Measurements from ENCODE around the gene RBM28.

Gene RBM28

GRCh38 chr7:128343554-128344430, at the start of gene RBM28:
Gene RBM28 (minus strand): TSS chr7:128343908. CDS start chr7:128343793, 115 bp downstream.
- peak in 54 of 56 donors; percentile 37 to 90 (median 77) for DNase-seq

- no peak for DNase-seq
These were observed 49.0 kb upstream of the RBM28 start for GRCh38 chr7:128392446-128393327.

- DNase-seq = no peak
These were observed 48.1 kb upstream of the RBM28 start for GRCh38 chr7:128391805-128392204.

GRCh38 chr7:128390871-128391565, 47.3 kb upstream of the RBM28 start:
- no peak for DNase-seq

GRCh38 chr7:128389618-128390329, 46.1 kb upstream of the RBM28 start:
- DNase-seq = no peak

- DNase-seq = no peak
These were observed 45.4 kb upstream of the RBM28 start for GRCh38 chr7:128389085-128389617.

GRCh38 chr7:128388145-128388485, 44.4 kb upstream of the RBM28 start:
- no peak for DNase-seq

- DNase-seq = peak in 54 of 56 donors; percentile 16 to 92 (median 60)
These were observed 43.8 kb upstream of the RBM28 start for GRCh38 chr7:128387216-128388144.

- no peak for DNase-seq
These were observed 42.5 kb upstream of the RBM28 start for GRCh38 chr7:128385988-128386925.

GRCh38 chr7:128384726-128385125, 41.0 kb upstream of the RBM28 start:
- no peak for DNase-seq

GRCh38 chr7:128383776-128384175, 40.1 kb upstream of the RBM28 start:
- DNase-seq = peak in 3 of 56 donors; percentile 21 to 32 (median 22)

- DNase-seq = no peak
These were observed 37.6 kb upstream of the RBM28 start for GRCh38 chr7:128381161-128381821.

- DNase-seq = no peak
These were observed 36.9 kb upstream of the RBM28 start for GRCh38 chr7:128380483-128381106.

- DNase-seq = no peak
These were observed 36.3 kb upstream of the RBM28 start for GRCh38 chr7:128379900-128380479.

- no peak for DNase-seq
These were observed 34.9 kb upstream of the RBM28 start for GRCh38 chr7:128378637-128379036.

GRCh38 chr7:128376077-128376476, 32.4 kb upstream of the RBM28 start:
- no peak for DNase-seq

- no peak for DNase-seq
These were observed 30.3 kb upstream of the RBM28 start for GRCh38 chr7:128374041-128374440.

All from nucleus accumbens (tissue), 56 donors.